HG03575 (cell line): ENCODE measurements around the gene AKT3.
A peak's percentile ranks its signal among the peaks of the same experiment; 100 is the strongest.

Experiments
- ATAC-seq: cut with Tn5 transposase; IDR thresholded peaks from one replicate; pipeline ENCODE4 v1.9.1; 2021; ENCODE audit not compliant: unreplicated experiment, insufficient number of reproducible peaks, low FRiP score; ENCODE audit errors: extremely low read depth

The AKT3 gene

GRCh38 chr1:243740255-243740999, 109.6 kb downstream of the AKT3 start:
- no peak for ATAC-seq

GRCh38 chr1:243739335-243740003, 110.6 kb downstream of the AKT3 start:
- no peak for ATAC-seq

DNA sequence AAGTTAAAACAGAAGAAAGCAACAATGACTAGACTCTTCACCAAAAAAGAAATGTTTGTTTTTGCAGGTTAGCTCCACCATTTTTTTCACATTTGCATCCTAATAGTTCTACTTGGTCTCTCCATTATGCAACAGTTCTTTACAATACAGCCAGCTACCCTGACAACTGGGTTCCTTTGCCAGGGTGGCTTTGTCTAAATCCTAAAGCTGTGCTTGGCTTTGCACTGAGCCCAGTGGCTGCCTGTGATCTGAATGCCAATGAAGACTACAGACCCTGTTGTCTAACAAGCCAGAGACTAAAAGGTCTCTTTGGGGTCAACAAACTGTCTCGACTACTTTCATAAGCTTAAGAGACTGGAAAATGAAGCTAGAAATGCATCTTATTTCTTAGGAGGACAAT, 112.0 kb downstream of the AKT3 start:
- no peak for ATAC-seq

- ATAC-seq: no peak
Measured at GRCh38 chr1:243735457-243735856, 114.6 kb downstream of the AKT3 start.

DNA sequence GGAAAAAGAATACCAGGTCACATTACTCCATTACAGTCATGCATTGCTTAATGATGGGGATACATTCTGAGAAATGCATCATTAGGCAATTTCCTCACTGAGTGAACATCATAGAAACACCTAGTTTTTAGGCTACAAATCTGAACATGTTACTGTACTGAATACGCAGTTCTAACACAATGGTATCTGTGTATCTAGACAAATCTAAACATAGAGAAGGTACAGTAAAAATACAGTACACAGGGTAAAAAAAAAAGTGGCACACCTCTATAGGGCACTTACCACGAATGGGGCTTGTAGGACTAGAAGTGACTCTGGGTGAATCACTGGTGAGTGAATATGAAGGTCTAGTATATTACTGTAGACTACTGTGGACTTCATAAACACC, 115.7 kb downstream of the AKT3 start:
- ATAC-seq: no peak

DNA sequence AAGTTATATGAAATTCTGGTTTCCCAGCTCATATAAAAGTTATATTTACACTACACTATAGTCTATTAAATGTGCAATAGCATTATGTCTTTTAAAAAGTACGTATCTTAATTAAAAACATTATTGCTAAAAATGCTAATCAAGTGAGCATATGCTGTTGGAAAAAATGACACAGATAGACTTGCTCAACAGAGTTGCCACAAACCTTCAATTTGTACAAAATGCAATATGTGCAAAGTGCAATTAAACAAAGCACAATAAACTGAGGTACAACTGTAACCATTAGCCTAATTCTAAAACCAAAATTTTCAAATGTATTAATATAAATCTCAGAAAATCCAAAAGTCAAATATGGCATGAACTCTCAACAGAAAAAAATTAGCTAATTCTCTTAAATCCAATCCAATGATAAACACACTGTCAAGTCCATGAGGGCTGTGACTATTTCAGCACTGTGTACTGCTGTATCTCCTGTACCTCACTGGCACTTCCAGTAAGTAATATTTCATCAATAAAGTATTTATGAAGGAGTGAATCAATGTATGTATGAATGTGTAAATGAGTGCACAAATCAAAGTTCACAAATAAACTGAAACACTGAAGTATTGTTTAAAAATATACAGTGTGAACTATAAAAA, 116.3 kb downstream of the AKT3 start:
- ATAC-seq: no peak

GRCh38 chr1:243732637-243733036, 117.4 kb downstream of the AKT3 start:
- ATAC-seq: no peak

- ATAC-seq: no peak
Measured at GRCh38 chr1:243731974-243732625, 117.9 kb downstream of the AKT3 start.

- no peak for ATAC-seq
Measured at GRCh38 chr1:243731301-243731891, 118.6 kb downstream of the AKT3 start.

GRCh38 chr1:243730487-243731150, 119.4 kb downstream of the AKT3 start:
- no peak for ATAC-seq

GRCh38 chr1:243729956-243730355, 120.1 kb downstream of the AKT3 start:
- no peak for ATAC-seq

DNA sequence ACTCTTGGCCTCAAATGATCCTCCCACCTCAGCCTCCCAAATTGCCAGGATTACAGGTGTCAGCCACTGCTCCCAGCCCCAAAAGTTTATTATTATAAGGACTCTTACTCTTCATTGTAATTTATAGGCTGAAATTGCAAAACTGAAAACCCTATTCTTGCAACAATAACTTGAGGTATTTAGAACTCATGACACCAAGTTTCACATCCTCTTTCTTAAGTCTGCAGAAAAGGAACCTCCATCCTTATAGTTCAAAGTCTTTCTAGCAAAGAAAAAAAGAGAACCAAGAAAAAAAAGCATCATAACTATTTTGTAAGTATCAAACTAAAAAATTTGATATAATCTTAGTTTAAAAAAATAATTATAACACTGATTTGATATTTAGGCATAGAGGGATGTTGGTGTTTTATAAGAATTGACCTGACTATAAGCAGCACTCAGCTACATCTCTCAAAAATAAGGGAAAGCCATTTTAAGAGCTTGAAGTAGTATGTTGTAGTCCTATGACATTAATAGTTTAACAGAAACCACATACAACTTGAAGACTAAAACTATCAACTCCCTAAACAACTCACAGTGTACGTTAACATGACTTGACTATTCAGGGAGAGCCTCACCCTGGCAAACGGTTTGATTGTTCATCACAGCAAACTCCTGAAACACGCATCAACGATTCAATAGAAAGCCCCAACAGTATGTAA, 122.4 kb downstream of the AKT3 start:
- ATAC-seq: peak; percentile 71

- peak; percentile 2 for ATAC-seq
Measured at GRCh38 chr1:243726806-243727502, 123.1 kb downstream of the AKT3 start.

DNA sequence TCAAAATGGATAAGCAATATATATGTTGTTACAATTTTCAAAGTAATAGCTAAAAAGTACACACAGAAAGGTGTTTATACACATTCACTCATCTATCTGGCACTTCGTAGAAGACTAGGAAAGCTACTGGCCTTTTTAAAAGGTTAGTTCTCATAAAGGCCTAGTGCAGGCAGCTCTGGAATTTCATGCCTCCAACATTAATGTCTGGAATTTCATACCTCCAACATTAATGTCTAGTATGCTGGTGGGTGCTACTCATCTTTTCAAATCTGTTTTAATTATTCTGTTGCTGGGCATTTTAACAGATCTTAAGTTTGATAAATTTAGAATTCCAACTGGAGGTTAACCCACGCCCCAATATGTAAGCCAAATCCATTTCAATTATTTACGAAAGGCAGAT, 124.2 kb downstream of the AKT3 start:
- no peak for ATAC-seq

GRCh38 chr1:243725075-243725474, 125.0 kb downstream of the AKT3 start:
- no peak for ATAC-seq

DNA sequence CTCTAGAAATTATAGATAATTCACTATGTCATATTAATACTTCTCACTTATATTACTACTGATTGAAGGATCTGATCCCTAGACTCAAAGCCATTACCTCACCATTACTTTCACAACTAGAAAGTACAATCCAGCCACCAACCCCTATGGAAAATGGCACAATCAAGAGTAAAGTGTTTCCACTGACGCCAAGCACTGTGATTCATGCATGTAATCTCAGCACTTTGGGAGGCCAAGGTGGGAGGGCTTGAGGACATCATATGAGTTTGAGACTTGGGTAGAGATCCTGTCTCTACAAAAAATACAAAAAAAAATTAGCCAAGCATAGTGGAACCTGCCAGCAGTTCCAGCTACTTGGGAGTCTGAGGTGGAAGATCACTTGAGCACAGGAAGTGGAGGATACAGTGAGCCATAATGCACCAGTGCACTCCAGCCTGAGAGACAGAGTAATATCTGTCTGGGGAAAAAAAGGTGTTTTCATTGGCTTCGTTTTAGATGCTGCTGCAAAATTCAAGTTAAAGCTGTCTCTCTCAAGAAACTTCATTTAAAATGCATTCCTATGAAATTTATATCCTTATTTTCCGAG, 126.5 kb downstream of the AKT3 start:
- no peak for ATAC-seq

DNA sequence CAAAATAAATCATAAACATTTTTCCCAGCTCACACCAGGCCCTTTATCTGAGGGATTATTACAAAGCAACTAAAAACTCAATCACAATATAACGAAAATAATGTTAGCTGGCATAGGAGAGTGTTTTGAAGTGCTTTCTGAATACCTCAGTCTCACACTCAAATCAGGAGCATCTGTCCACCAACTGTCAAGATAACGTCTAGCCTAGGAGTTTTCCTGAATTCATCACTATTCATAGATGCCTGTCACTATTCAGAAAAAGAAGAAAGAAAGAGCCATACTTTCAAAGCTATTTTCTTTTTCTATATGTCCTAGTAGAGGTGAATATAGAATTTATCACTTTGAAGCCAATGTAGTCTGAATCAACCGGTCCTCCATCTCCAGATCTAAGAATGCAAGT, 127.0 kb downstream of the AKT3 start:
- ATAC-seq: no peak
